Ishikawa (cell line): ENCODE measurements around the gene NSMF.

Experiments used
- CEBPB ChIP-seq: IDR thresholded peaks from 2 replicates; pipeline ENCODE4 v1.6.1; 2012
- CREB1 ChIP-seq: IDR thresholded peaks from 2 replicates; pipeline ENCODE4 v1.6.1; 2012; ENCODE audit warnings: low read depth
- EGR1 ChIP-seq: IDR thresholded peaks from 2 replicates; pipeline ENCODE4 v1.6.1; 2012
- EP300 ChIP-seq: IDR thresholded peaks from 2 replicates; pipeline ENCODE4 v1.6.1; 2012; ENCODE audit warnings: borderline replicate concordance
- FOXM1 ChIP-seq: IDR thresholded peaks from 2 replicates; pipeline ENCODE4 v1.6.1; 2012; ENCODE audit warnings: low read depth, borderline replicate concordance
- MAX ChIP-seq: IDR thresholded peaks from 2 replicates; pipeline ENCODE4 v1.6.1; 2012
- NFIC ChIP-seq: IDR thresholded peaks from 2 replicates; pipeline ENCODE4 v1.6.1; 2012
- RAD21 ChIP-seq: IDR thresholded peaks from 2 replicates; pipeline ENCODE4 v1.6.1; 2012; ENCODE audit warnings: low read depth
- TAF1 ChIP-seq: IDR thresholded peaks from 2 replicates; pipeline ENCODE4 v1.6.1; 2012; ENCODE audit warnings: low read depth, mild to moderate bottlenecking
- TCF12 ChIP-seq: IDR thresholded peaks from 2 replicates; pipeline ENCODE4 v1.6.1; 2012; ENCODE audit warnings: low read depth
- TEAD4 ChIP-seq: IDR thresholded peaks from 2 replicates; pipeline ENCODE4 v1.6.1; 2012
- USF1 ChIP-seq: IDR thresholded peaks from 2 replicates; pipeline ENCODE4 v1.6.1; 2012
- YY1 ChIP-seq: IDR thresholded peaks from 2 replicates; pipeline ENCODE4 v1.6.1; 2012; ENCODE audit warnings: low read depth
- ZBTB7A ChIP-seq: IDR thresholded peaks from 2 replicates; pipeline ENCODE4 v1.6.1; 2012; ENCODE audit warnings: low read depth
- TF ChIP-seq, protein P1 (sequence below): IDR thresholded peaks from 2 replicates; pipeline ENCODE4 v1.6.1; 2012; ENCODE audit warnings: low read depth, mild to moderate bottlenecking

Gene NSMF

DNA sequence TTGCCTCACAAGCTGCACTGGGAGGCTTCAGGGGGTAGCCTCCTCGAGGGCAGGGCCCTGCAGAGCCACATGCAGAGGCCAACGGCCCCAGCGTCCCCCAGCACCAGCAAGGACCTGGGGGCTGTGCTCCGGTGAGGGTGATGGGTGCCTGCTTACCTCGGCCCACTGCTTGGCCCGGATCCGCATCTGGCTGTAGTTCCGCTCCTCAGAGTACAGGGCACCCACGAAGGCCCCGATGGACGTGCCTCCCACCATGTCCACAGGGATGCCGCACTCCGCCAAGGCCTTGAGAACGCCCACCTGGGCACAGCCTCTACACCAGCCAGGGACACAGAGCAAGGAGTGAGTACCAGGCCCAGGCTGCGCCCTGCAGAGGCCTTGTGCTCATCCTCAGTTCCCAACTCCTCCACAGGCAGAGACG lies 8.0 kb upstream of the NSMF start:
- no peak for TF ChIP-seq CREB1
- no peak for TF ChIP-seq RAD21
- no peak for TF ChIP-seq TEAD4
- no peak for TF ChIP-seq EGR1
- TF ChIP-seq TAF1, result no peak
- TF ChIP-seq EP300, result no peak
- TF ChIP-seq, protein P1, sequence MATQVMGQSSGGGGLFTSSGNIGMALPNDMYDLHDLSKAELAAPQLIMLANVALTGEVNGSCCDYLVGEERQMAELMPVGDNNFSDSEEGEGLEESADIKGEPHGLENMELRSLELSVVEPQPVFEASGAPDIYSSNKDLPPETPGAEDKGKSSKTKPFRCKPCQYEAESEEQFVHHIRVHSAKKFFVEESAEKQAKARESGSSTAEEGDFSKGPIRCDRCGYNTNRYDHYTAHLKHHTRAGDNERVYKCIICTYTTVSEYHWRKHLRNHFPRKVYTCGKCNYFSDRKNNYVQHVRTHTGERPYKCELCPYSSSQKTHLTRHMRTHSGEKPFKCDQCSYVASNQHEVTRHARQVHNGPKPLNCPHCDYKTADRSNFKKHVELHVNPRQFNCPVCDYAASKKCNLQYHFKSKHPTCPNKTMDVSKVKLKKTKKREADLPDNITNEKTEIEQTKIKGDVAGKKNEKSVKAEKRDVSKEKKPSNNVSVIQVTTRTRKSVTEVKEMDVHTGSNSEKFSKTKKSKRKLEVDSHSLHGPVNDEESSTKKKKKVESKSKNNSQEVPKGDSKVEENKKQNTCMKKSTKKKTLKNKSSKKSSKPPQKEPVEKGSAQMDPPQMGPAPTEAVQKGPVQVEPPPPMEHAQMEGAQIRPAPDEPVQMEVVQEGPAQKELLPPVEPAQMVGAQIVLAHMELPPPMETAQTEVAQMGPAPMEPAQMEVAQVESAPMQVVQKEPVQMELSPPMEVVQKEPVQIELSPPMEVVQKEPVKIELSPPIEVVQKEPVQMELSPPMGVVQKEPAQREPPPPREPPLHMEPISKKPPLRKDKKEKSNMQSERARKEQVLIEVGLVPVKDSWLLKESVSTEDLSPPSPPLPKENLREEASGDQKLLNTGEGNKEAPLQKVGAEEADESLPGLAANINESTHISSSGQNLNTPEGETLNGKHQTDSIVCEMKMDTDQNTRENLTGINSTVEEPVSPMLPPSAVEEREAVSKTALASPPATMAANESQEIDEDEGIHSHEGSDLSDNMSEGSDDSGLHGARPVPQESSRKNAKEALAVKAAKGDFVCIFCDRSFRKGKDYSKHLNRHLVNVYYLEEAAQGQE, result no peak
- TF ChIP-seq CEBPB, result no peak
- no peak for TF ChIP-seq YY1
- no peak for TF ChIP-seq MAX
- no peak for TF ChIP-seq USF1
- TF ChIP-seq ZBTB7A, result no peak
- no peak for TF ChIP-seq TCF12
- no peak for TF ChIP-seq FOXM1
- no peak for TF ChIP-seq NFIC

DNA sequence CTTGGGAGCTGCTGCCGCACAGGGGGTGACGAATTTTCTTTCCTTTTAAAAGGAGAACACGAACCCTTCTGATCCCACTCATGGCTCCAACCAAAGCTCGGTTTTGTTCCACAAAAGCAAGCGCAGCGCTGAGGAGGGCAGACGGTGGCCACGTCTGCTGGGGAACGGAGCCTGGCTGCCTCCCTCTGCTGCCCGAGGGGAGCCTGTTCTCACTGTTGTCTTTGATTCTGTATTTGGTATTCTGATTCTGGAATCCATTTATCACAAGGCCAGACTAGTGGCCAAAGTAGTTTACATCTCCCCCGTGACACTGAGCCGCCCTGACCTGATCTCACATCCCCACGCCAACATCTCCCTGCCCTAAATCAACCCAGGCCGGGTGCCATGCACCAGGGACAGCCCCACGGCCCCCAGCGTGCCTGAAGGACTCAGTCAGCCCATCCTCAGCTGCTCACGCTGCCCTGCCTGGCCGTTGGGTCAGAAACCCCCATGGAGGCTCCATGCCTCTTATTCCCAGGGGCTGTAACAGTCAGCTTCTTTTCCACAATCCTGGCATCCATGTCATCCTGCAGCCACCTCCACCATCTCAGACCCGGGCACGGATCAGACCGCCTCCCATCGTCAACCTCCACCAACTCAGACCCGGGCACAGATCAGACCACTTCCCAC lies 6.7 kb upstream of the NSMF start:
- TF ChIP-seq FOXM1, result no peak

DNA sequence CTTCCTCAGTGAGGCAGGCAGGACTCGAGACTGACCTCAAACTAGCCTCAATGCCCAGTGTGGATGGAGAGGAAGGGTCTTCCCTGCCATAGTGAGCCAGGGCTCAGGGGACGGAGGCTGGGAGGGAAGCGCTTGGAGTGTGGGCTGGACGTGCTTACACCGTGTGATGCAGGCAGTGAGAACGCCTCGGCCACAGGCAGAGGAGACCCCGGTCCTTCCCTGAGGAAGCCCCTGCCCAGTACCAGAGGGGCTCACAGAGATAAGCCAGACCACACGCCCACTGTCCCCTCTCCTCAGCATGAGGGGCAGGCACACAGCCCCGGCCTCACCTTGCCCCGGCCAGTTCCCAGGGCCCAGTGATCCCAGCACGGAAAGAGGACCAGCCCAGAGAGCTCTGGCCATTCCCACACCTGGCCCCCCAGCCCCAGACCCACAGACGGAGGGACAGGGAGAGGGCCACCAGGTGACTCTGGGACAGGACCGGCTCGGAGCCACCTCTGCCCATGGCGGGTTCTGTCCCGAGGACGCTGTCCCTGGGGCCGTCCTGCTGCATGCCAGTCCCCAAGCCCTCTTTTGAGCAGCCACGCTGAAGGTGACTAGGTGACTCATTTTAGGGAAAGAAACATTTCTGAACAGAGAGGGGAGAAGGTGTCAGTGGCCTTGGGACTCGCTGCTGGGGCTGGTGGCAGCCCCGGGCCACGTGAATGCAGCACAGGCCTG lies 6.0 kb upstream of the NSMF start:
- TF ChIP-seq TCF12, result no peak
- no peak for TF ChIP-seq NFIC
- TF ChIP-seq FOXM1, result no peak
- no peak for TF ChIP-seq MAX
- TF ChIP-seq USF1, result no peak
- TF ChIP-seq YY1, result no peak
- TF ChIP-seq TEAD4, result no peak
- TF ChIP-seq ZBTB7A, result no peak
- no peak for TF ChIP-seq CREB1
- TF ChIP-seq RAD21, result no peak
- no peak for TF ChIP-seq TAF1
- TF ChIP-seq EGR1, result no peak

DNA sequence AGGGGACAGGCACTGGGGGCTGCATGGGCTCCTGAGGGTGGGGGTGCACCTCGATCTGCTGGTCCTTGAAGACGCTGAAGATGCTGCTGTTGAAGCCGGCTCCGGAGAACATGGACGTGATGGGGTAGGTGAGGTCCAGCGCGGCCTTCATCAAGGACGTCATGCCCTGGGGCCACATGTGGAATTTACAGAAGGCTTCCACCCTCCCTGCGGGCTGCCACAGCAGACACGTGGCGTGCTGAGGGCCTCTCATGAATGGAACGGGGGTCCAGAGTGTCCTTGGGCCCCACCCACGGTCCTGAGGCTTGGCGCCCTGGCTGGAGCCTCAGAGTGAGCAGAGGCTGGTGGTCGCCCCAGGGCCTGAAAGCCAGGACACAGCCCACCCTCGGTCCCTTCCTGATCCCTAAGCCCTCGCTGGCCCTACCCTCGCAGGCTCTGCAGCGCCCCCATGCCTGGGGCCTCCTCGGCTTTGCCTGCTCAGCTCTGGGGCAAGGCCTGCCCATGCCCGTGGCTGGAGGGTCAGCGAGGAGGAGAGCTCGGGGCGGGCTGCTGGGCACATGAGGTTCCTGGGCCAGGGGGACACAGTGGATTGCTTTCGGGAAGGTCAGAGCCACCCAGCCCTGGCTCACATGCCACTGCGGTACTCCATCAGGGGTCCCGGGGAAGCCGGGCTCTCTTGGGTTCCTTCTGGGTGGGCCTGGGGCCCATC lies 5.3 kb upstream of the NSMF start:
- TF ChIP-seq YY1 (no peak), EP300 (no peak), TCF12 (no peak), NFIC (no peak), MAX (no peak), CREB1 (no peak), TAF1 (no peak), FOXM1 (no peak), EGR1 (no peak), USF1 (no peak), ZBTB7A (no peak), TEAD4 (no peak), RAD21 (no peak), CEBPB (no peak)
- TF ChIP-seq, protein P1, result no peak

GRCh38 chr9:137463931-137464290 lies 4.8 kb upstream of the NSMF start:
- TF ChIP-seq YY1, result no peak
